Measurements from ENCODE around the gene ELMOD1. TPM values are rescaled to one million over a fixed set of nuclear protein-coding genes. Genes with fewer than 3 reads are reported as not detected.

Gene ELMOD1
- total RNA-seq, 4 donors from 2014 or later, result 0.70 to 3.7 (median 1.6) TPM

DNA sequence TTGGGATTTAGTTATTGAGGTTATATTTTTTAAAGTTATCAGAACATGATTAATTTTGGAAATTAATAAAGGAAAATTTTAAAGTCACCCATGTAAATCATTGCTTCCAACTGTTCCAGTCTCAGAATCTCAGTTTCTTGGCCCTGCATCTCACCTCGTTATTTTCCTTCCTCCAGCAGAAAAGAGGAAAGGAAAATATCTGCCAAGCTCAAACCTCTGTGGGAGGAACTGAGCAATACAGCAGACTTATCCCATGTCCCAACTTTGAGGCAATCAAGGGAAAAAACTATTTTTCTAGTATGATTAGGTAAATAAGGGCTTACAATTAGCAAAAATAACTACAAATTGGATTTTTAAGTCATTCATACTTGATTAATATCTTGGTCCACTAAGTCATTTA lies 30.1 kb downstream of the ELMOD1 start:
- in situ Hi-C loops (cut with MboI; ENCODE audit: low sequenced_read_pairs in 4 of 4), result no loop called here
- ATAC-seq (no peak), DNase-seq (no peak)
- TF ChIP-seq POLR2A (IDR thresholded peaks at IDR 0.05), result no peak
- TF ChIP-seq, protein P1, sequence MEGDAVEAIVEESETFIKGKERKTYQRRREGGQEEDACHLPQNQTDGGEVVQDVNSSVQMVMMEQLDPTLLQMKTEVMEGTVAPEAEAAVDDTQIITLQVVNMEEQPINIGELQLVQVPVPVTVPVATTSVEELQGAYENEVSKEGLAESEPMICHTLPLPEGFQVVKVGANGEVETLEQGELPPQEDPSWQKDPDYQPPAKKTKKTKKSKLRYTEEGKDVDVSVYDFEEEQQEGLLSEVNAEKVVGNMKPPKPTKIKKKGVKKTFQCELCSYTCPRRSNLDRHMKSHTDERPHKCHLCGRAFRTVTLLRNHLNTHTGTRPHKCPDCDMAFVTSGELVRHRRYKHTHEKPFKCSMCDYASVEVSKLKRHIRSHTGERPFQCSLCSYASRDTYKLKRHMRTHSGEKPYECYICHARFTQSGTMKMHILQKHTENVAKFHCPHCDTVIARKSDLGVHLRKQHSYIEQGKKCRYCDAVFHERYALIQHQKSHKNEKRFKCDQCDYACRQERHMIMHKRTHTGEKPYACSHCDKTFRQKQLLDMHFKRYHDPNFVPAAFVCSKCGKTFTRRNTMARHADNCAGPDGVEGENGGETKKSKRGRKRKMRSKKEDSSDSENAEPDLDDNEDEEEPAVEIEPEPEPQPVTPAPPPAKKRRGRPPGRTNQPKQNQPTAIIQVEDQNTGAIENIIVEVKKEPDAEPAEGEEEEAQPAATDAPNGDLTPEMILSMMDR (IDR thresholded peaks at IDR 0.05 in 4 of 5, conservative IDR thresholded peaks at IDR 0.05 in 1 of 5), result no peak
- H3K27me3 ChIP-seq, result peaks cover 0 to 3% (median 0%) of the 10 kb centered on the region in 3 donors
- no peak overlapping the region for H3K27ac ChIP-seq
- H3K9me3 ChIP-seq, result no peaks in the 10 kb centered on the region
- no peak overlapping the region for H3K4me3 ChIP-seq
- no peaks in the 10 kb centered on the region for H3K4me1 ChIP-seq
- intact Hi-C loops (cut with DNase I; ENCODE audit: low total_unique reads), result no loop called here
- H3K36me3 ChIP-seq, result no peaks in the 10 kb centered on the region

DNA sequence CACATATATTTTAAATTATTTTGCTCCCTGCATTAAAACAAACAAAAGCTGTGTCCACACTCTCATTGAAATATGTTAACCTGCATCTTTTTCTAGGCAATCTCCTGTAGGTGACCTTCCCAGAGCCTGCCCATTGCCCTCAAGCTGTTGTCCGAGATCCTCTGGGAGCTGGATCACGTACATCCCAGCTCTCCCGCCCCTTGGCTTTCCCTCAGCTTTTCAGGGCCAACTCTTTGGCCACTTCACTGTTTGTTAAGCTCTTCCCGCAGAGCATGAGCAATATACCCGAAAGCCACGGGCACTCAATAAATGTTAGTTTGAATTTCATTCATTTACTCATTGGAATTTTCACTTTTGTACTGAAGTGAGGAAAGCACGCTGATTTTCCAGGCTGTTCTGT lies 32.2 kb downstream of the ELMOD1 start:
- H3K9me3 ChIP-seq, result no peaks in the 10 kb centered on the region
- peaks cover 0 to 3% (median 0%) of the 10 kb centered on the region in 3 donors for H3K27me3 ChIP-seq
- in situ Hi-C loops (cut with MboI; ENCODE audit: low sequenced_read_pairs in 4 of 4) (no loop called here), intact Hi-C loops (cut with DNase I; ENCODE audit: low total_unique reads) (no loop called here)
- H3K27ac ChIP-seq, result no peak overlapping the region
- H3K4me1 ChIP-seq, result no peaks in the 10 kb centered on the region
- no peak for TF ChIP-seq POLR2A (IDR thresholded peaks at IDR 0.05)
- TF ChIP-seq, protein P1 (IDR thresholded peaks at IDR 0.05 in 4 of 5, conservative IDR thresholded peaks at IDR 0.05 in 1 of 5), result no peak
- no peak overlapping the region for H3K4me3 ChIP-seq
- no peaks in the 10 kb centered on the region for H3K36me3 ChIP-seq
- ATAC-seq (no peak), DNase-seq (no peak)

DNA sequence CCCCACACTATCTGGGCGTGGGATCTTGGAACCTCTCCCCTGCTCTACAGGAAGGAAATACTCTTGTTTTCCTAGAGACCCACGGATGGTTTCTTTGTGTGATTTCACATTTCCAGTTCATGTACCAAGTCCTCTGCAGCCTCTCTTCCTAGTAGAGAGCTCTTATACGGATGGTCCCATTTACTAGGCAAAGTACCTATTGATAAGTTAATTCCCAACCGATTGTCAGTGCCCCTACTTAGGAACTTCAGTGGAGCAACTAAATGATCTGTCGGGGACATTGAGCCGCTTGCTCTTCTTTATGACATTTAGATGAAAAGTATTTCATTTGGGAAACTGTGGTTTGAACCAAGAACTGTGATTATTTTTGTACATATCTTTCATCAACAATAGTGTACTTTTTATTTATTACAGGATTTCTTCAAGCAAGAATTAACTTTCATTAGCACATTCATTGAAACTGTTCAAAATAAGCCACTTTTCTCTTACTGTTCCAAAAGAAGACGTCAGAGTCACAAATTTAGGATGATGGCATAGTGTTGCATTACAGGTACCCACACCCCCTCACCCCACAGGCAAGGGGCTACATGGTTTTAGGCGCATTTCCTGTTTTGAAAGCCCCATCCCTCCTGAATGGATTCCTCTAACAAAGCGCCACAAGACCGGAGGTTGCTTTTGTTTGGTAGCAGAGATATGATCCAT lies 34.2 kb downstream of the ELMOD1 start:
- no peaks in the 10 kb centered on the region for H3K4me1 ChIP-seq
- no peak overlapping the region for H3K27ac ChIP-seq
- no peaks in the 10 kb centered on the region for H3K9me3 ChIP-seq
- no peak overlapping the region for H3K4me3 ChIP-seq
- DNase-seq (no peak), ATAC-seq (no peak)
- peaks cover 0 to 3% (median 0%) of the 10 kb centered on the region in 3 donors for H3K27me3 ChIP-seq
- intact Hi-C loops (cut with DNase I; ENCODE audit: low total_unique reads) (no loop called here), in situ Hi-C loops (cut with MboI; ENCODE audit: low sequenced_read_pairs in 4 of 4) (no loop called here)
- TF ChIP-seq, protein P1 (IDR thresholded peaks at IDR 0.05 in 4 of 5, conservative IDR thresholded peaks at IDR 0.05 in 1 of 5), result no peak
- TF ChIP-seq POLR2A (IDR thresholded peaks at IDR 0.05), result no peak
- H3K36me3 ChIP-seq, result no peaks in the 10 kb centered on the region

DNA sequence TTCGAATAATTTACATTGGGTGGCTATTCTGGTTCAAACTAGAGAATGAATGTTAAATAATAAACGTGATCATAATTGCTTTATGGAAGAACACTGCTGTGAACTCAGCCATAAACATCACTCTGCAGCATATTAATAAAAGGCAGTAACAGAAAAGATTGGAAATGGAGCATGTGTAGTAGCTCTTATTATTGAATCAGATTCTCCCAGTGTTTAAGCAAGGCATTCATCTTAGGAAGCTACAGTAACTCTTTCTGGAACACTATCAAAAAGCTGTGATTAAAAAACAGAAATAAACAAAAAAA lies 34.7 kb downstream of the ELMOD1 start:
- Histone ChIP-seq H3K4me3 (no peak overlapping the region), H3K9me3 (no peaks in the 10 kb centered on the region), H3K27ac (no peak overlapping the region), H3K36me3 (no peaks in the 10 kb centered on the region), H3K4me1 (no peaks in the 10 kb centered on the region), H3K27me3 (peaks cover 0 to 3% (median 0%) of the 10 kb centered on the region in 3 donors)
- ATAC-seq (no peak), DNase-seq (no peak)
- in situ Hi-C loops (cut with MboI; ENCODE audit: low sequenced_read_pairs in 4 of 4) (no loop called here), intact Hi-C loops (cut with DNase I; ENCODE audit: low total_unique reads) (no loop called here)
- no peak for TF ChIP-seq POLR2A (IDR thresholded peaks at IDR 0.05)
- TF ChIP-seq, protein P1 (IDR thresholded peaks at IDR 0.05 in 4 of 5, conservative IDR thresholded peaks at IDR 0.05 in 1 of 5), result no peak

DNA sequence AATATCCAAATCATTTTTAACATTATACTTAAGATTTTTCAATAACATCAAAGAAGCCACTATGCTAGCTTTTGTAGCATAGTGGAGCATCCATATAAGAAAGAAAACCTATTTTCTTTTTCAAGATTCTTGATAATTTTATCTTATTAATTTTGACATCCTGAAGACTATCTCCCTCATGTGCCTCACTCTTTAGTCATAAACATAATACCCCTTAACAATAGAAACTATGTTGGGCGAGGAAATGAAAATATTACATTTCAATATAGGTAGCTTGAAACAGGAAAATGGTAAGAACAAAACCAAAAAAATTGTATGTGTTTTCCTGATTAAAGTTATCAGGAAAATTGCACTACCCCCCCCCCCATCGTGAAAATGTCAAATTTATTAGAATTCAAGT lies 40.1 kb downstream of the ELMOD1 start:
- in situ Hi-C loops (cut with MboI; ENCODE audit: low sequenced_read_pairs in 4 of 4), result no loop called here

More for the DNA sequence above, 40.1 kb downstream of the ELMOD1 start:
- Histone ChIP-seq H3K27me3 (no peaks in the 10 kb centered on the region), H3K4me3 (no peak overlapping the region), H3K4me1 (no peaks in the 10 kb centered on the region), H3K9me3 (no peaks in the 10 kb centered on the region), H3K36me3 (no peaks in the 10 kb centered on the region), H3K27ac (no peak overlapping the region)
- TF ChIP-seq POLR2A (IDR thresholded peaks at IDR 0.05), result no peak
- TF ChIP-seq, protein P1 (IDR thresholded peaks at IDR 0.05 in 4 of 5, conservative IDR thresholded peaks at IDR 0.05 in 1 of 5), result no peak
- DNase-seq (no peak), ATAC-seq (no peak)
- intact Hi-C loops (cut with DNase I; ENCODE audit: low total_unique reads), result no loop called here

Data from gastrocnemius medialis (tissue), 4 donors.